ENCODE data around the gene TGIF2. TPM values are rescaled to one million over a fixed set of nuclear protein-coding genes. Genes with fewer than 3 reads are reported as not detected.
"Not testable (repeated sequence)": the region's sequence is repeated elsewhere in the genome, so short reads cannot be mapped to it uniquely, and the experiment has no call there.

Gene TGIF2
- total RNA-seq, 1 donor from 2014 or later = 4.5 TPM

DNA sequence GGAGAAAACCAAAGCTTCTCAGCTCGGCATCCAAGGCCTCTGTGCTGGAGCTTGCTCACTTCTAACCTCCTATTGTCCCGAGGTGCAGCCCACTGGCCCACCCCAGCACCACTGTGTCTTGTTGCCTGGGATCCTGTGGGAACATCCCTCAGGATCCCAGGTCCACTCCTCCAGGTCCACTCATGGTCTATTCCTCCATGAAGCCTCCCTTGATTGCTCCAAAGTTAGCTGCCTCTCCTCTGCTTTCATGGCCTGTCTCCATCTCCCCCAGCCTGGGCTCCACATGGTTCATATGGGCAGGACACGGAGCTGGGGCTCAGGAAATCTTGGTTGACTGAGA is 58.7 kb downstream of the TGIF2 start:
- intact Hi-C loops (cut with DNase I) = no loop called here
- ATAC-seq (no peak), DNase-seq (ENCODE audit: missing footprints) (no peak)

DNA sequence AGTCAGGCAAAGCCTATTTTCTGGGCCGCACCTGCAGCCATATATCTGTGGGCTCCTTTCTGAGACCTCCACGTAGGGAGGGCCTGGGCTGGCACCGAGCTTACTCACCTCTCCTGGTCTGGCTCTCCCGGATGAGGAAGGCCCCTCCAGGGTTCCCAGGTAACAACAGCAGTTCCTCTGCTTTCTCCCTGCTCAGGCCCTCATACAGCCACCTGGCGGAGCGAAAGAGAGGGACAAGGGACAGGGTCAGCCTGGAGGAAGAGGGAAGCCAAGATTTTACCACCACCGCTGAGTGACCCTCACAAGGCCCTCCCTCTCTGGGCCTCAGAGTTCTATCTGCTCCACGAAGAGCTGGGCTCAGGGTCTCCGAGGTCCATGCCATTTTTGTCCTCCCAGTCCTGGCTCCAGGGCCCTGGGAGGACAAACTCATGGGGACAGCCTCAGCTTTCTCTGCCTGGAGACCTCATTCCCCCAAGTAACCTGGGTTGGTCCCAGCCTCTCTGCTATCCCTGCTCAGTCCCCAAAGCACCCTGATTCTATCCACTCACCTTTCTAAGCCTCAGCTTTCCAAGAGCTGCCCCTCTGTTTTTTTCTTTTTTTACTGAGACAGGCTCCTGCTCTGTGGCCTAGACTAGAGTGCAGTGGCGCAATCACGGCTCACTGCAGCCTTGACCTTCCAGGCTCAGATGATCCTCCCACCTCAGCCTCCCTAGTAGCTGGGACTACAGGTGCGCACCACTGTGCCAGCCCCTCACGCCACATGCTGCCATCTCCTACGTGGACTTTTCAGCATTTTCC is 59.3 kb downstream of the TGIF2 start:
- intact Hi-C loops (cut with DNase I) = no loop called here
- DNase-seq (ENCODE audit: missing footprints) (no peak), ATAC-seq (no peak)

GRCh38 chr20:36633285-36633772 is 59.9 kb downstream of the TGIF2 start:
- intact Hi-C loops (cut with DNase I) = no loop called here

GRCh38 chr20:36634342-36634741 is 60.9 kb downstream of the TGIF2 start:
- no peak for ATAC-seq
- no peak for DNase-seq (ENCODE audit: missing footprints)
- intact Hi-C loops (cut with DNase I) = no loop called here

More at GRCh38 chr20:36633285-36633772, 59.9 kb downstream of the TGIF2 start:
- no peak for DNase-seq (ENCODE audit: missing footprints)
- no peak for ATAC-seq

GRCh38 chr20:36638876-36639400 is 65.5 kb downstream of the TGIF2 start:
- DNase-seq (ENCODE audit: missing footprints); intact Hi-C loops (cut with DNase I); ATAC-seq: not testable (repeated sequence)

DNA sequence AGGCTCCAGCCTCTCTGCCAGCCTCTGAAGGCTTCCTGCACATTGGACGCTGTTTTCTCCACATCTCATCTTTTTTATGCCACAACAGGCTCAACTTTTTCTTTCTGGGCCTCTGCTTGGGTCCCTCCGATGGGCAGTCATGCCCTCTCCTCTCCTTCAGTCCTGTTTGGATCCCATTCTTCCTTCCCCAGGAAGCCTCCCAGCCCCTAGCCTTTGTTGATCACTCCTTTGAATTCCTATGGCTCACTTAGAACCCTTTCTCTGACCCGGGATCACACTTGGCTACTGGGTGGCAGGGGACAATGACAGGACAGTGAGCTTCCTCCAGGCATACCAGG is 68.1 kb downstream of the TGIF2 start:
- DNase-seq (ENCODE audit: missing footprints) (no peak), ATAC-seq (no peak)
- intact Hi-C loops (cut with DNase I) = no loop called here

GRCh38 chr20:36642136-36642535 is 68.7 kb downstream of the TGIF2 start:
- DNase-seq (ENCODE audit: missing footprints) (no peak), ATAC-seq (no peak)
- intact Hi-C loops (cut with DNase I) = no loop called here

Other genes starting within 250 kb of the TGIF2 start
- 1,923 TPM for gene MYL9, start 32.1 kb upstream of the TGIF2 start, total RNA-seq
- 65.4 TPM for gene RAB5IF, start 32.2 kb downstream of the TGIF2 start, total RNA-seq
- 0.30 TPM for gene SLA2, start 72.6 kb downstream of the TGIF2 start, total RNA-seq
- 27.9 TPM for gene NDRG3, start 172.5 kb downstream of the TGIF2 start, total RNA-seq
- gene DSN1, start 200.2 kb downstream of the TGIF2 start, total RNA-seq = 4.4 TPM